ENCODE measurements around the gene TIMM22.
"Not testable (repeated sequence)": the region's sequence is repeated elsewhere in the genome, so short reads cannot be mapped to it uniquely, and the experiment has no call there.

Gene TIMM22

DNA sequence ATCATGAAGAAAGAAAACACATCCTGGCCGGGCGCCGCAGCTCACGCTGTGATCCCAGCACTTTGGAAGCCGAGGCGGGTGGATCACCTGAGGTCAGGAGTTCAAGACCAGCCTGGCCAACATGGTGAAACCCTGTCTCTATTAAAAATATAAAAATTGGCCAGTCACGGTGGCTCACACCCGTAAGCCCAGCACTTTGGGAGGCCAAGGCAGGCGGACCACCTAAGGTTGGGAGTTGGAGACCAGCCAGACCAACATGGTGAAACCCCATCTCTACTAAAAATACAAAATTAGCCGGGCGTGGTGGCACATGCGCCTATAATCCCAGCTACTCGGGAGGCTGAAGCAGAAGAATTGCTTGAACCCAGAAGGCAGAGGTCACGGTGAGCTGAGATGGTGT, 25.1 kb upstream of the TIMM22 start:
- not testable (repeated sequence) for DNase-seq

- DNase-seq, result no peak
Measured at GRCh38 chr17:973053-973452, 23.9 kb upstream of the TIMM22 start.

GRCh38 chr17:974778-975177, 22.2 kb upstream of the TIMM22 start:
- not testable (repeated sequence) for DNase-seq

DNA sequence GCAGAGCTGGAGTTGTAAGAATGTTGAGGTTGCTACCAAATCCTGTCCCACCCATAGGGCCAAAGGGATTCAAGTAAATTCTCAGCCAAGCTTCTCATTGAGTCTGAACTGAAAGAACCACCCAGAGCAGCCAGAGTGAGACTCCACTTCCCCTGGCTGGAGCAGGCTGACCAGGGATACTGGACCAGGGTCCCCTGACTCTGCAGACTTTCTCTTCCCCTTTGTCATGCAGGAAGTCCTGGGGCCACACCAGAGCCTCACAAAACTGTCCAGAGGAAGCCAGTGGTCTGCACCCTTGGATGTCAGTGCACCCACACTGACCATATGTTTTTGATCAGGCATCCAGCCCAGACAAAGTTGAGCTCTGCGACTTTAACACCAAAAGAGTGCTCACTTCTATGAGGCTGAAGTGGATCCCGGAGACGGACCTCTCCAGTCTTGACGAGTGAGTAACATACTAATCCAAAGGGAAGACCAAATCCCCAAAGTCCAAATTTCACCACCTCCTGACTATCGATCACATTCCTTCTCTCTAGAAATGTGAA, 21.5 kb upstream of the TIMM22 start:
- peak in 15 of 51 donors; percentile 2 to 25 (median 11) for DNase-seq

DNA sequence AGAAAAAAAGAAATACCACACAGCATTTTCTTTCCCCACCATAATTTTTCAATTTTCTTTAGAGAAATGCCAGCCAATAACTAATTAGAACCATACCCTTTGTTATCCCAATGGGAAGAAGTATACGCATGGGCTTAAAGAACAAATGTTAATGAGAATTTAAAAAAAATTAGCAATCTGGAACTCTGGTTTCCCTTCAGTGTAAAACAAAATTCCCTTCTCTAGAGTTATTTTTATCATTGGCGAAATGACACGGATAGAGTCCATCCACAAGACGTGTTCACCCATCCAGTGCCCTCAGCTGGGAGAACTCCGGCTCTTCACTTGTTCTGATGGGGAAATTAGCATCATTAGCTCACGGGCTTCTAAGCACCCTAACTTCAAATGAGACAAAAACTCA, 20.6 kb upstream of the TIMM22 start:
- no peak for DNase-seq

DNA sequence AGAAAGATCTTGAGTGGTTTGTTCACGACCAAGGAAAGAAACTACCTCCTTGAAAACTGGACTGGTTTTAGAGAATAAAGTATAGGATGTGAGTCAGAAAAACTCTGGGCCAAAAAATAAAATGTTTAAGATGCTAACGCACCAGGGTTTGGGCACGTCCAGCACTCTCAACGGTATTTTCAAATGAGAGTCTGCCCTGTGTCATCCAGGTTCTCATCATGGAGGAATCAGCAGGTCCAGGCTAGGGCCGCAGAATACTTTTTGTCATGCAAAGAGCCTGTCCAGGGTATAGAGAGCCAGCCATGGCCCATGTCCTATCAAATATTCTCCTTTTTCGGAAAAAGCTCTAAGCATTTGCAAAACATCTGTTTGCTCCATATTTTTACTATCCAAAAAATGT, 19.8 kb upstream of the TIMM22 start:
- no peak for DNase-seq

- DNase-seq, result peak in 2 of 51 donors; percentile 6
Measured at GRCh38 chr17:978103-979093, 18.5 kb upstream of the TIMM22 start.

DNA sequence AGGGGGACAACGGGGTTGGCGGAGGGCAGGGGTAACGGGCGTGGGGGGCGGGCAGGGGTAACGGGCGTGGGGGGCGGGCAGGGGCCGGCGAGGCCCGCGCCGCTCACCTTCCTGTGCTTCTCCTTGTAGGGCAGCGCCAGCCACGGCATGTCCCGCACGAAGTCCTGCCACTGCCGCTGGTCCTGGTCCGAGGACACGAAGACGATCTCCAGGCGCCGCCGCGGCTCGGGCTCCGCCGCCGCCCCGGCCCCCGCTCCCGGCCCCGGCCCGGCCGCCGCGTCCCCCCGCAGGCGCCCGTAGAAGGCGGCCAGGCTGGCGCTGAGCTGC, 17.8 kb upstream of the TIMM22 start:
- DNase-seq, result peak in 1 of 51 donors; percentile 53

DNA sequence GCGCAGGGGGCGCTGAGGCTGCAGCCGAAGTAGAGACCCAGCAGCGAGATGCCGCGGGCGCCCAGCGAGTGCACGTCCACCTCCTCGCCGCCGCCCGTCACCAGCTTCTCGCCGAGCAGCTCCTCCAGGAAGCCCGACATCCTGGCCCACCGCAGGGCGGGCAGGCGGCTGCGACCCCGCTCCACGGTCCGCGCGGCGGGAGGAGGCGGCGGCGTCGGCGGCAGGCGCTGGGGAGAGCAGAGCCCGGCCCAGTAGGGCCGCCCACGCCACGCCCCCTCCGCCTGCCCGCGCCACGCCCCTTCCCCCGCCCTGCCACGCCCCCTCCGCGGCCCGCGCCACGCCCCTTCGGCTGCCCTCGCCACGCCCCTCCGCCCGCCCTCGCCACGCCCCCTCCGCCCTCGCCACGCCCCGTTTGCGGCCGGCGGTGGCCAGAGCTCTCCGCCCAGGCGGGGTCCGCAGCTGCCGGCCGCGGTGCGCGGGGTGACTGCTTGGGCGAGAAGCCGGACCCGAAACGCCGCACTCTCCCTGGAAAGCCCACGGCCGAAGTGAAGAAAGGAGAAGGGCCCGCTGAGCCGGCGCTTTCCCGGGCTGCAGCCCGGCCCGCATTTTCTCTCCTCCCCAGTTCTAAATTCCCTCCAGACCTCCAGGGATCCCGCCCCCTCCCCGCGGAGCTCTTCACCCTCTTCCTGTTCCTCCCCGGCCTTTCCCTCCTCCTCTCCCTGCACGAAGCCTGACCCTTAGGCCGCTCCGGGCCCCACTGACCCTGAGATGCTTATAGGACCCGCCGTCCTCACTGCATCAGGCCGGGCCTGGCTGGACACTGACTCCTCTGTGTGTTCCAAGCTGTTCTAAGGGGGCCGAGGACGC, 17.2 kb upstream of the TIMM22 start, which contains the start of gene NXN:
Gene NXN, minus strand, starts transcription at position 238 of the 867 bp plus-strand sequence.
- peak; percentile 24 to 95 (median 83) for DNase-seq

- DNase-seq, result peak in 42 of 51 donors; percentile 18 to 85 (median 58)
Measured at GRCh38 chr17:980406-981291, 16.3 kb upstream of the TIMM22 start.

- DNase-seq, result no peak
Measured at GRCh38 chr17:981292-981658, 15.7 kb upstream of the TIMM22 start.

GRCh38 chr17:983921-984320, 13.0 kb upstream of the TIMM22 start:
- DNase-seq, result no peak

DNA sequence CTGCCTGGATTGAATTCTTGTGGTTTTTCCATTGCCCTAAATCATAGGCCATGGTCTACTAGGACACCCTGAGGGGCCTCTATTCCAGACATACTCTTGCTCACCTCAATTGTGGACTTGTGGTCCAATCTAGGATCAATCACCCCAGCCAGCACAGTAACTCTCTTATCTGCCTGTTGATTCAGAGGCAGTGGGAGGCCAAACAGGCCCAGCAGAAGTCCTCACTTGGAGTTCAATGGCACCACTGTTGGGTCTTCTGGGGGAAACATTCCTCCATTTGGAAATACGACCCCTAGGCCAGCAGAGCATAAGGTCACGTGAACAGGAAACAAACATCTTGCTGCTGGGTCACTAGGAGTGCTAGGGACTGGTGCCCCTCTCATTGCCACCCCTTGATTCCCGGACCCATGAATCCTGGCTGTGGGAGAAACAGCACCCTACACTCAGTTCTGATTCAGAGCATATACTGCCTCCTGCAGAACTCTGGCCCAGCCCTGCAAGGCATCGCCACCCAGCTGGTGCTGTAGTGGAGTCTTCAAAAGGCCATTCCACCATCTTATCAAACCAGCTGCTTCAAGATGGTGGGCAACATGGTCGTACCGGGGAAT, 10.5 kb upstream of the TIMM22 start:
- no peak for DNase-seq

- no peak for DNase-seq
Measured at GRCh38 chr17:987931-988330, 9.0 kb upstream of the TIMM22 start.

GRCh38 chr17:988561-988960, 8.4 kb upstream of the TIMM22 start:
- no peak for DNase-seq

GRCh38 chr17:992933-993332, 4.0 kb upstream of the TIMM22 start:
- no peak for DNase-seq

DNA sequence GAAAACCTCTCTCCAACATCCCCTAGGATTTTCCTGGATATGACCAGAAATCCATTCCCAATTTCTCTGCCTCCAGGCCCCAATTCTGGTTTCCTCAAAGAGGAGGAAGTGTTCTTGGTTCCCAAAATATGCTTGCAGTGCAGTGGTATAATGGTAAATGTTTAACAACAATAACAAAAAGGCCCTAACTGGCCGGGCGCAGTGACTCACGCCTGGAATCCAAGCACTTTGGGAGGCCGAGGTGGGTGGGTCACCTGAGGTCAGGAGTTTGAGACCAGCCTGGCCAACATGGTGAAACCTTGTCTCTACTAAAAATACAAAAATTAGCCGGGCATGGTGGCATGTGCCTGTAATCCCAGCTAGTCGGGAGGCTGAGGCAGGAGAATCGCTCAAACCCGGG, 1.6 kb upstream of the TIMM22 start:
- not testable (repeated sequence) for DNase-seq

- no peak for DNase-seq
Measured at GRCh38 chr17:998111-998510, 1.2 kb downstream of the TIMM22 start.

DNA sequence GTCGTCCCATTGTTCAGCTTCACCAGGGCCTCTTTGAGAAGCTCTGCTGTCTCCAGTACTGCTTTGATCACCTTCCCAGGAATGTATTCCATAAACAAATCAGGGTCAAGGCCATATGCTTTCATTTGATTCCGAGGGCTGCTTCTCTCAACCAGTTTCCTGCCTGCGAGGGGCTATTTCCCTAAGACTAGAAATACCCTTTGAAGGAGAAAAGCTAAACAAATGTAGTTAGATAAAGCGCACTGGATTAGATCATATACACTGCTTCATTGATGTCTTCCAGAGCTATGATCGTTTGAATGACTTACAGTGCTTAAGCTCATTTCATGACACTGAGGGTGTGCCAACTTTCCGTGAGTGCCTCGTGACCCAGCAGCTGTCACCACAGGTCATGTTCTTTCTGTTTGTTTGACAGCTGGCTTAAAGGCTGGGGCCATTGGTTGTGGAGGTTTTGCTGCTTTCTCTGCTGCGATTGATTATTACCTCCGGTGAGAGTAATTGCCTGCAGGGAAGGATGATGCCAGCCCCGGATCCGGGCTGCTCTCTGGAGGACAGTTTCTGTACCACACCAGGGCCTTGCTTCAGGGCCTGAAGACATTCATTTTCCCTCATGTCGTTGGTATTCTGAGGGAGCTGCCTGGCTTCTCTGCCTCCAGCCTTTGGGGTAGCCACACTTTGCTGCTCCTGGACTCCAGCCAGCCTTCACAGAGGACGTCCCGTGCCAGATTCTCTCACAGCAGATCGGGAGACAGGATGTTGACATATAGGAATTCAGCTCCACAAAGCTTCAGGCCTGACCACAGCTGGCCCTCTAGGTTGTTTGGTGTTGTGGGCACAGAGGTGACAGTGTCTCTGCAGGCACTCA, 3.9 kb downstream of the TIMM22 start:
- DNase-seq, result peak in 1 of 51 donors; percentile 14

Data from hypothalamus (tissue), 51 donors.